GM12878 (cell line): ENCODE measurements around the gene CNN2. TPM values are rescaled to one million over a fixed set of nuclear protein-coding genes. Genes with fewer than 3 reads are reported as not detected.

Experiments used
- ATAC-seq: fragments of 200-7000 bp; cut with Tn5 transposase; 3 replicates; pipeline ENCODE4 v1.9.1; 2020; ENCODE audit warnings: mild to moderate bottlenecking, moderate library complexity
- BruUV-seq: library from RNA; stranded (reverse); fragments of 400-500 nt; replicated peaks from 2 replicates; lab custom pipeline; 2021; lab: Mats Ljungman, UMichigan
- CTCF ChIA-PET: fragments of 300-600 bp; sonication (Branson Sonifier 250); formaldehyde crosslinking; extraction: SDS; loops from one replicate; lab custom pipeline; 2021; ENCODE audit warnings: inconsistent platforms; lab: Yijun Ruan, JAX
- POLR2A ChIA-PET: fragments of 350-600 bp; formaldehyde crosslinking; extraction: SDS; loops from one replicate; lab custom pipeline; 2021; ENCODE audit warnings: inconsistent platforms; lab: Charles Lee
- RAD21 ChIA-PET: fragments of 300-600 bp; sonication (Branson Sonifier 250); formaldehyde crosslinking; loops from one replicate; lab custom pipeline; 2023; ENCODE audit warnings: antibody characterized with exemption; ENCODE audit not compliant: unreplicated experiment; lab: Charles Lee
- SMC1A ChIA-PET: fragments of 300-600 bp; sonication (Branson Sonifier 250); formaldehyde crosslinking; loops from one replicate; lab custom pipeline; 2023; ENCODE audit not compliant: unreplicated experiment, uncharacterized antibody; lab: Charles Lee
- DNase-seq: peaks from one replicate; pipeline ENCODE4 v3.0.0-alpha.2; 2011; ENCODE audit warnings: low read depth, low spot score
- FAIRE-seq: peaks from 3 replicates; lab custom pipeline; 2011; peaks lifted over from hg19 to GRCh38; lab: Jason Lieb, UNC
- H2AFZ ChIP-seq: 2 replicates; pipeline ENCODE4 v1.6.0; 2011; ENCODE audit warnings: low read depth, low read length, control low read depth; ENCODE audit not compliant: control insufficient read depth
- H3K27ac ChIP-seq: 2 replicates; pipeline ENCODE4 v1.5.1; 2011; ENCODE audit warnings: control low read depth; ENCODE audit not compliant: control insufficient read depth, insufficient read depth
- H3K27me3 ChIP-seq, 2 experiments: replicated peaks in 1 of 2; 2 replicates each; pipeline versions ENCODE4 v1.6.0 to v1.6.1; 2011; ENCODE audit warnings: low read length in 1 of 2; ENCODE audit not compliant: control insufficient read depth in 2 of 2, insufficient read depth in 2 of 2
- H3K36me3 ChIP-seq, 2 experiments: 2 replicates each; pipeline ENCODE4 v1.5.1; 2011; ENCODE audit warnings: low read length in 1 of 2; ENCODE audit not compliant: control insufficient read depth in 2 of 2, insufficient read depth in 2 of 2
- H3K4me1 ChIP-seq: 2 replicates; pipeline ENCODE4 v1.6.1; 2011; ENCODE audit warnings: mild to moderate bottlenecking, low read length, moderate library complexity, mixed read lengths; ENCODE audit not compliant: control insufficient read depth, insufficient read depth
- H3K4me2 ChIP-seq: 2 replicates; pipeline ENCODE4 v1.6.0; 2011; ENCODE audit warnings: control low read depth; ENCODE audit not compliant: control insufficient read depth, insufficient read depth
- H3K4me3 ChIP-seq: fragments of 200-600 bp; sonication (generic); 2 replicates; pipeline ENCODE4 v1.5.1; 2016
- H3K79me2 ChIP-seq: 2 replicates; pipeline ENCODE4 v1.6.0; 2011; ENCODE audit warnings: low read length; ENCODE audit not compliant: control insufficient read depth, insufficient read depth
- H3K9ac ChIP-seq: 2 replicates; pipeline ENCODE4 v1.8.0; 2011; ENCODE audit warnings: low read length, control low read depth, mixed read lengths; ENCODE audit not compliant: control insufficient read depth, insufficient read depth
- H3K9me3 ChIP-seq: replicated peaks from 3 replicates; pipeline ENCODE4 v1.5.1; 2011; ENCODE audit warnings: mild to moderate bottlenecking, low read length; ENCODE audit not compliant: control insufficient read depth, insufficient read depth
- H4K20me1 ChIP-seq: 2 replicates; pipeline ENCODE4 v1.6.0; 2011; ENCODE audit not compliant: control insufficient read depth, insufficient read depth
- ATF7 ChIP-seq: fragments of 450-650 bp; IDR thresholded peaks from 2 replicates; pipeline ENCODE4 v1.6.1; 2016; ENCODE audit warnings: low read depth, mild to moderate bottlenecking
- CHD2 ChIP-seq: IDR thresholded peaks from 2 replicates; pipeline ENCODE4 v1.6.1; 2011; ENCODE audit warnings: low read depth, low read length, improper control_type of control experiment, borderline replicate concordance
- EED ChIP-seq: sonication (generic); IDR thresholded peaks from 2 replicates; pipeline ENCODE4 v1.6.1; 2016; ENCODE audit warnings: antibody characterized with exemption, low read depth
- FOXK2 ChIP-seq: fragments of 450-650 bp; IDR thresholded peaks from 2 replicates; pipeline ENCODE4 v1.6.1; 2017; ENCODE audit warnings: mild to moderate bottlenecking, moderate library complexity
- HCFC1 ChIP-seq: fragments of 150-350 bp; IDR thresholded peaks from 2 replicates; pipeline ENCODE4 v1.6.1; 2014; ENCODE audit warnings: low read length
- KDM1A ChIP-seq: fragments of 200-600 bp; sonication (generic); IDR thresholded peaks from 2 replicates; pipeline ENCODE4 v1.6.1; 2016; ENCODE audit warnings: borderline replicate concordance
- NFYA ChIP-seq: IDR thresholded peaks from 2 replicates; pipeline ENCODE4 v1.6.1; 2011; ENCODE audit warnings: low read depth, mild to moderate bottlenecking, low read length, improper control_type of control experiment, borderline replicate concordance
- PAX8 ChIP-seq: fragments of 450-650 bp; IDR thresholded peaks from 2 replicates; pipeline ENCODE4 v1.6.1; 2017; ENCODE audit warnings: mild to moderate bottlenecking, moderate library complexity
- PRDM15 ChIP-seq: fragments of 450-650 bp; formaldehyde crosslinking; IDR thresholded peaks from 2 replicates; pipeline ENCODE4 v1.4.0; 2020; ENCODE audit warnings: mild to moderate bottlenecking, moderate library complexity
- RUNX3 ChIP-seq: IDR thresholded peaks from 2 replicates; pipeline ENCODE4 v1.6.1; 2012; ENCODE audit warnings: low read length, inconsistent platforms
- SMAD5 ChIP-seq: IDR thresholded peaks from 2 replicates; pipeline ENCODE4 v1.6.1; 2016; ENCODE audit warnings: antibody characterized with exemption, low read depth
- SMARCA5 ChIP-seq: fragments of 450-650 bp; IDR thresholded peaks from 2 replicates; pipeline ENCODE4 v1.6.1; 2017; ENCODE audit warnings: mild to moderate bottlenecking
- SPI1 ChIP-seq: IDR thresholded peaks from 2 replicates; pipeline ENCODE4 v1.6.1; 2011; ENCODE audit warnings: low read depth, mild to moderate bottlenecking, low read length, moderate library complexity, borderline replicate concordance; ENCODE audit not compliant: insufficient read depth
- TAF1 ChIP-seq: IDR thresholded peaks from 2 replicates; pipeline ENCODE4 v1.6.1; 2011; ENCODE audit warnings: mild to moderate bottlenecking, low read depth, low read length, borderline replicate concordance
- TCF3 ChIP-seq: IDR thresholded peaks from 2 replicates; pipeline ENCODE4 v1.6.1; 2012; ENCODE audit warnings: low read depth, mild to moderate bottlenecking, low read length, borderline replicate concordance; ENCODE audit not compliant: insufficient read depth
- YY1 ChIP-seq: IDR thresholded peaks from 2 replicates; pipeline ENCODE4 v1.6.1; 2011; ENCODE audit warnings: low read depth, mild to moderate bottlenecking, low read length
- WGBS: methylation state at CpG from one replicate; pipeline ENCODE4 v1.1.6; 2016; ENCODE audit warnings: low lambda C conversion rate; ENCODE audit not compliant: insufficient replicate concordance, insufficient coverage; ENCODE audit errors: missing lambda C conversion rate; 5-methylcytosine and 5-hydroxymethylcytosine counted together
- in situ Hi-C: fragments of 300-500 bp; cut with MboI; formaldehyde crosslinking; loops from 9 replicates; pipeline ENCODE4 v1.14.3; 2018; ENCODE audit warnings: mixed read lengths
- intact Hi-C: fragments of 100-400 bp; cut with micrococcal nuclease; formaldehyde crosslinking; loops from one replicate; pipeline ENCODE4 v1.14.2; 2022; ENCODE audit not compliant: unreplicated experiment
- polyA plus RNA-seq, 11 experiments: library from polyadenylated mRNA; depleted of rRNA in 4 of 11; unstranded in 6 of 11; stranded (reverse) in 5 of 11; fragments of >200 nt; fragmentation: Nextera tagmentation in 4 of 11; fragmentation: Illumina TruSeq in 1 of 11; extraction: Ambion mirVana in 4 of 11; extraction: Trizol in 1 of 11; gene quantifications; 1 replicate in 1 of 11; 2 replicates in 10 of 11; pipeline versions ENCODE4 v1.2.1 to v1.2.3, GENCODE V29; 2011 to 2016; ENCODE audit warnings: inconsistent platforms in 2 of 11, missing spikeins in 2 of 11, low read depth in 1 of 11
- total RNA-seq, 4 experiments: library from RNA; depleted of rRNA in 3 of 4; stranded (reverse); fragments of >200 nt in 3 of 4; fragmentation: Illumina TruSeq in 1 of 4; extraction: Trizol in 1 of 4; gene quantifications; 2 replicates each; pipeline versions ENCODE4 v1.2.1 to v1.2.3, GENCODE V29; 2013 to 2021
- TF ChIP-seq, protein P1 (sequence below): fragments of 450-650 bp; formaldehyde crosslinking; IDR thresholded peaks from 2 replicates; pipeline ENCODE4 v1.4.0; 2022; ENCODE audit warnings: mild to moderate bottlenecking, moderate library complexity

CNN2 gene
- total and polyA plus RNA-seq, 10 of the 15 experiments (the other 5 are each of a cell fraction or from before 2014, with no cell fraction given): 34.7 to 311 (median 172) TPM

GRCh38 chr19:1026783-1027649, 608 bp downstream of the CNN2 start:
- H3K27ac ChIP-seq: peak overlapping the region; percentile 92
- in situ Hi-C loops: no loop called here
- intact Hi-C loops: no loop called here
- 2% methylated on average over 33 of the region's 36 CpGs for WGBS
- H3K36me3 ChIP-seq: peaks cover 3 to 6% of the 10 kb centered on the region in 2 experiments
- ChIA-PET CTCF (interaction anchor here (0.6 to 2.3 kb wide), 6 partner anchors 10 to 212 kb away, joined by 3 to 11 read pairs (median 4); no protein-coding TSS in a partner anchor), POLR2A (interaction anchor here (0.5 to 4.7 kb wide), 18 partner anchors 10 to 240 kb away, joined by 3 to 83 read pairs (median 5); partner anchors contain the start of genes ABCA7, ARHGAP45 and GPX4), SMC1A (interaction anchor here (0.6 to 2.9 kb wide), 7 partner anchors 8 to 76 kb away, joined by 3 to 22 read pairs (median 4); partner anchors contain the start of genes ABCA7 and ARHGAP45), RAD21 (interaction anchor here (0.5 to 4.9 kb wide), 6 partner anchors 11 to 174 kb away, joined by 3 to 39 read pairs (median 4); partner anchors contain the start of genes ABCA7 and ARHGAP45)
- H4K20me1 ChIP-seq: 0 out of 2 replicates have a peak, but pooled peaks cover 4% of the 10 kb centered on the region
- no peaks in the 10 kb centered on the region for H3K9me3 ChIP-seq
- H3K4me1 ChIP-seq: peaks cover 6% of the 10 kb centered on the region
- H3K4me2 ChIP-seq: peak overlapping the region; percentile 95; the same call in 1 of the 2 replicates
- FAIRE-seq (peak; percentile 23), DNase-seq (no peak), ATAC-seq (peak; percentile 31)
- H3K9ac ChIP-seq: peak overlapping the region; percentile 90
- H3K27me3 ChIP-seq: no peaks in the 10 kb centered on the region
- H2AFZ ChIP-seq: peak overlapping the region; percentile 86
- peaks cover 48% of the 10 kb centered on the region for H3K79me2 ChIP-seq
- TSS peak; percentile 90 for BruUV-seq
- H3K4me3 ChIP-seq: peak overlapping the region; percentile 90
- TF ChIP-seq SPI1 (peak; percentile 78), HCFC1 (peak; percentile 6; the same call in 1 of the 2 replicates), TAF1 (no peak), CHD2 (no peak), SMAD5 (no peak), EED (no peak; the same call in 1 of the 2 replicates), YY1 (peak; percentile 34; the same call in 1 of the 2 replicates), FOXK2 (no peak), KDM1A (no peak), NFYA (no peak), PRDM15 (no peak), SMARCA5 (peak; percentile 29), ATF7 (no peak), RUNX3 (peak; percentile 40), PAX8 (no peak), TCF3 (no peak)
- TF ChIP-seq, protein P1, sequence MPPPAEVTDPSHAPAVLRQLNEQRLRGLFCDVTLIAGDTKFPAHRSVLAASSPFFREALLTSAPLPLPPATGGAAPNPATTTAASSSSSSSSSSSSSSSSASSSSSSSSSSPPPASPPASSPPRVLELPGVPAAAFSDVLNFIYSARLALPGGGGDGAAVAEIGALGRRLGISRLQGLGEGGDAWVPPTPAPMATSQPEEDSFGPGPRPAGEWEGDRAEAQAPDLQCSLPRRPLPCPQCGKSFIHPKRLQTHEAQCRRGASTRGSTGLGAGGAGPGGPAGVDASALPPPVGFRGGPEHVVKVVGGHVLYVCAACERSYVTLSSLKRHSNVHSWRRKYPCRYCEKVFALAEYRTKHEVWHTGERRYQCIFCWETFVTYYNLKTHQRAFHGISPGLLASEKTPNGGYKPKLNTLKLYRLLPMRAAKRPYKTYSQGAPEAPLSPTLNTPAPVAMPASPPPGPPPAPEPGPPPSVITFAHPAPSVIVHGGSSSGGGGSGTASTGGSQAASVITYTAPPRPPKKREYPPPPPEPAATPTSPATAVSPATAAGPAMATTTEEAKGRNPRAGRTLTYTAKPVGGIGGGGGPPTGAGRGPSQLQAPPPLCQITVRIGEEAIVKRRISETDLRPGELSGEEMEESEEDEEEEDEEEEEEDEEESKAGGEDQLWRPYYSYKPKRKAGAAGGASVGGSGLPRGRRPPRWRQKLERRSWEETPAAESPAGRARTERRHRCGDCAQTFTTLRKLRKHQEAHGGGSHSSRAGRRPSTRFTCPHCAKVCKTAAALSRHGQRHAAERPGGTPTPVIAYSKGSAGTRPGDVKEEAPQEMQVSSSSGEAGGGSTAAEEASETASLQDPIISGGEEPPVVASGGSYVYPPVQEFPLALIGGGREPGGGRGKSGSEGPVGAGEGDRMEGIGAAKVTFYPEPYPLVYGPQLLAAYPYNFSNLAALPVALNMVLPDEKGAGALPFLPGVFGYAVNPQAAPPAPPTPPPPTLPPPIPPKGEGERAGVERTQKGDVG: no peak
